ENCODE measurements around the gene TRIM7. TPM values are rescaled to one million over a fixed set of nuclear protein-coding genes. Genes with fewer than 3 reads are reported as not detected.

Gene TRIM7
- total and polyA plus RNA-seq, 9 of the 15 experiments (the other 6 are each of a cell fraction or from before 2014, with no cell fraction given), result 2.6 to 14.9 (median 8.9) TPM

- TF ChIP-seq FOXO4 (CRISPR knock-in tag; IDR thresholded peaks at IDR 0.05) (peak; percentile 70; the same call in 1 of the 2 replicates), CCAR2 (IDR thresholded peaks at IDR 0.05; ENCODE audit: low read depth, low read length) (no peak), RCOR1 (IDR thresholded peaks at IDR 0.05; ENCODE audit: borderline replicate concordance in 1 of 2, low read depth in 2 of 2, low read length in 2 of 2) (peak in 1 of 2 experiments; percentile 40; a peak in 2 of 4 replicates), ZKSCAN3 (CRISPR knock-in tag; IDR thresholded peaks at IDR 0.05) (no peak), SP1 (CRISPR knock-in tag; IDR thresholded peaks at IDR 0.05) (peak; percentile 94), ZBTB33 (CRISPR knock-in tag; IDR thresholded peaks at IDR 0.05) (peak; percentile 46; the same call in 1 of the 2 replicates), ZNF212 (CRISPR knock-in tag; IDR thresholded peaks at IDR 0.05) (0 out of 2 replicates have a peak, but pooled peaks have one; percentile 78), SRSF1 (IDR thresholded peaks at IDR 0.05; ENCODE audit: low read depth, low read length) (no peak), EGR1 (conservative IDR thresholded peaks at IDR 0.05) (peak; percentile 70), POLR2B (IDR thresholded peaks at IDR 0.05; ENCODE audit: low read depth, partially characterized antibody) (peak; percentile 87), ASH1L (IDR thresholded peaks at IDR 0.05; ENCODE audit: borderline replicate concordance, low read depth, partially characterized antibody) (peak; percentile 40), ZFP30 (CRISPR knock-in tag; IDR thresholded peaks at IDR 0.05; ENCODE audit: borderline replicate concordance) (no peak), BACH1 (tag; IDR thresholded peaks at IDR 0.05) (no peak), HNRNPK (IDR thresholded peaks at IDR 0.05; ENCODE audit: low read depth, low read length, poor library complexity, severe bottlenecking) (no peak), RBM25 (IDR thresholded peaks at IDR 0.05; ENCODE audit: low read depth, low read length, severe bottlenecking) (no peak), RBM22 (IDR thresholded peaks at IDR 0.05; ENCODE audit: low read depth, low read length, poor library complexity, severe bottlenecking) (peak; percentile 57), SUPT5H (IDR thresholded peaks at IDR 0.05) (peak; percentile 98), ZNF395 (CRISPR knock-in tag; IDR thresholded peaks at IDR 0.05) (no peak), ZNF277 (CRISPR knock-in tag; IDR thresholded peaks at IDR 0.05; ENCODE audit: borderline replicate concordance) (no peak), FOXJ2 (tag; IDR thresholded peaks at IDR 0.05) (no peak), ZNF511 (CRISPR knock-in tag; IDR thresholded peaks at IDR 0.05) (peak; percentile 90; the same call in 1 of the 2 replicates)
Observed at GRCh38 chr5:181223058-181223728, 18.2 kb upstream of the TRIM7 start, which contains the start of gene TRIM41 (continued).
